Heart left ventricle (tissue), 13 donors: ENCODE results near the gene ATL1.

Experiments
- POLR2A ChIP-seq, 2 donors: fragments of 450-650 bp; IDR thresholded peaks; one replicate each; pipeline ENCODE4 v1.6.1; 2017; ENCODE audit warnings: antibody characterized with exemption in 2 of 2, mild to moderate bottlenecking in 2 of 2, moderate library complexity in 2 of 2
- TF ChIP-seq, protein P1 (sequence below), 12 donors: fragments of 200-600 bp; sonication (generic) in 4 of 12; IDR thresholded peaks; one replicate each; pipeline versions ENCODE4 v1.5.0 to v1.8.0; 2018 to 2022; ENCODE audit warnings: antibody characterized with exemption in 12 of 12, mild to moderate bottlenecking in 5 of 12
- donor health status: ischemic (EF 13 %, LVEDD 7.1; RV severe dilation, severe dysfunction).
- donor health status: DM: no; HTN: yes; CAD: no.
- donor health status: DM: no; HTN: no; CAD: no.
- donor health status: ischemic (EF 25% LVEDD 6.9; RV normal size, moderate dysfunction).
- donor health status: ischemic (EF 25% LVEDD 5.7; RV mildly dilated, moderate dysfunction).
- donor health status: ischemic (EF 35%, LVEDD 5.7; RV mildly dilated, moderate dysfunction).
- donor health status: nonischemic (EF 11% LVEDD 7.7; RV severe dilation, severe dysfunction).
- donor health status: DM: yes; HTN: yes; CAD: no.
- donor health status: PGD.
- donor health status: ischemic (EF 29% LVEDD 5.4; RV normal size, mild dysfunction).
- donor health status: nonischemic (EF 23%, LVEDD 6.1; RV moderate dilation, normal function).

DNA sequence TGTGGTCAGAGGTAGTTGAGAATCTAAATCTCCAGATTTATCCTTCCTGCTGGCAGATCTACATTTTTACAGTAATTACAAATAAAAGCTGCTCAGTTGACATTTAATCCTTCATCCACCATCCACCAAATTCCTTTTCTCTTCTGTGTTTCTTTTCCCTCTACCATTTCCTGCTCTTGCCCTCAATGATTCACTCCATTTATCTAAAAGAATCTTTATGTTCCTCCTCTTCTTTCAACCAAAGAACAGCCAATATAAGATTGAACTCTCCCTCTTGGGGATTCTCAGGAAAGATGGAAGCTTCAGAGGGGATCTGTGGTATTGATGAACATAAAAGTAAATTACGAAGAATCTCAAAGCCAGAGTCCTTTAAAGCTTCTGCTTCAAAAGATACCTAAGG is 31.9 kb upstream of the ATL1 start:
- TF ChIP-seq, protein P1, sequence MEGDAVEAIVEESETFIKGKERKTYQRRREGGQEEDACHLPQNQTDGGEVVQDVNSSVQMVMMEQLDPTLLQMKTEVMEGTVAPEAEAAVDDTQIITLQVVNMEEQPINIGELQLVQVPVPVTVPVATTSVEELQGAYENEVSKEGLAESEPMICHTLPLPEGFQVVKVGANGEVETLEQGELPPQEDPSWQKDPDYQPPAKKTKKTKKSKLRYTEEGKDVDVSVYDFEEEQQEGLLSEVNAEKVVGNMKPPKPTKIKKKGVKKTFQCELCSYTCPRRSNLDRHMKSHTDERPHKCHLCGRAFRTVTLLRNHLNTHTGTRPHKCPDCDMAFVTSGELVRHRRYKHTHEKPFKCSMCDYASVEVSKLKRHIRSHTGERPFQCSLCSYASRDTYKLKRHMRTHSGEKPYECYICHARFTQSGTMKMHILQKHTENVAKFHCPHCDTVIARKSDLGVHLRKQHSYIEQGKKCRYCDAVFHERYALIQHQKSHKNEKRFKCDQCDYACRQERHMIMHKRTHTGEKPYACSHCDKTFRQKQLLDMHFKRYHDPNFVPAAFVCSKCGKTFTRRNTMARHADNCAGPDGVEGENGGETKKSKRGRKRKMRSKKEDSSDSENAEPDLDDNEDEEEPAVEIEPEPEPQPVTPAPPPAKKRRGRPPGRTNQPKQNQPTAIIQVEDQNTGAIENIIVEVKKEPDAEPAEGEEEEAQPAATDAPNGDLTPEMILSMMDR (IDR thresholded peaks at IDR 0.05) = no peak
- no peak for TF ChIP-seq POLR2A (IDR thresholded peaks at IDR 0.05)
